ENCODE data around the gene ABHD12.

Gene ABHD12
- long read RNA-seq, transcript ABHD12-201 (13 exons, 2,117 nt): major isoform, 224 of 262 reads
- long read RNA-seq, partial matches to known transcripts: 10 of 262 reads
- long read RNA-seq, other reads (novel, unspliced or antisense): 27 of 262 reads

GRCh38 chr20:25390538-25391528, at the start of gene ABHD12:
Gene ABHD12 (minus strand): TSS chr20:25390835. CDS start chr20:25390703, 132 bp downstream.
- no peaks in the 10 kb centered on the region for H3K27me3 ChIP-seq (ENCODE audit: insufficient read depth, poor library complexity, severe bottlenecking)
- TF ChIP-seq REST (IDR thresholded peaks at IDR 0.05; ENCODE audit: insufficient replicate concordance, low read depth): peak; percentile 28
- TF ChIP-seq POLR2AphosphoS5 (IDR thresholded peaks at IDR 0.05; ENCODE audit: low read depth): peak; percentile 94
- peak; percentile 7; the same call in 1 of the 2 replicates for TF ChIP-seq SPI1 (IDR thresholded peaks at IDR 0.05; ENCODE audit: borderline replicate concordance, low read depth)
- no peak for TF ChIP-seq CTCF (IDR thresholded peaks at IDR 0.05; ENCODE audit: insufficient read depth, low read length)
- TF ChIP-seq GABPA (IDR thresholded peaks at IDR 0.05; ENCODE audit: low read depth): 0 out of 2 replicates have a peak, but pooled peaks have one; percentile 40
- H3K27ac ChIP-seq (replicated peaks): peak within 1 kb of the TSS; percentile 84
- H3K4me3 ChIP-seq (replicated peaks; ENCODE audit: insufficient read depth, low read length): peak within 1 kb of the TSS; percentile 96
- DNase-seq (ENCODE audit: low read depth in 1 of 2, low spot score in 1 of 2): peak; percentile 79 to 97

GRCh38 chr20:25439328-25439727, 48.7 kb upstream of the ABHD12 start:
- no peak overlapping the region for H3K27ac ChIP-seq (replicated peaks)
- no peak for TF ChIP-seq GABPA (IDR thresholded peaks at IDR 0.05; ENCODE audit: low read depth)
- TF ChIP-seq SPI1 (IDR thresholded peaks at IDR 0.05; ENCODE audit: borderline replicate concordance, low read depth): peak; percentile 85
- no peak overlapping the region for H3K4me3 ChIP-seq (replicated peaks; ENCODE audit: insufficient read depth, low read length)
- DNase-seq (ENCODE audit: low read depth in 1 of 2, low spot score in 1 of 2): peak; percentile 4 to 30
- no peaks in the 10 kb centered on the region for H3K27me3 ChIP-seq (ENCODE audit: insufficient read depth, poor library complexity, severe bottlenecking)

GRCh38 chr20:25437153-25437581, 46.5 kb upstream of the ABHD12 start:
- Histone ChIP-seq H3K27ac (replicated peaks) (no peak overlapping the region), H3K4me3 (replicated peaks; ENCODE audit: insufficient read depth, low read length) (no peak overlapping the region), H3K27me3 (ENCODE audit: insufficient read depth, poor library complexity, severe bottlenecking) (no peaks in the 10 kb centered on the region)
- TF ChIP-seq POLR2AphosphoS5 (IDR thresholded peaks at IDR 0.05; ENCODE audit: low read depth) (no peak), SPI1 (IDR thresholded peaks at IDR 0.05; ENCODE audit: borderline replicate concordance, low read depth) (no peak), REST (IDR thresholded peaks at IDR 0.05; ENCODE audit: insufficient replicate concordance, low read depth) (no peak), CTCF (IDR thresholded peaks at IDR 0.05; ENCODE audit: insufficient read depth, low read length) (no peak), GABPA (IDR thresholded peaks at IDR 0.05; ENCODE audit: low read depth) (no peak)
- DNase-seq (ENCODE audit: low read depth in 1 of 2, low spot score in 1 of 2): no peak

GRCh38 chr20:25424536-25424935, 33.9 kb upstream of the ABHD12 start:
- Histone ChIP-seq H3K27ac (replicated peaks) (no peak overlapping the region), H3K4me3 (replicated peaks; ENCODE audit: insufficient read depth, low read length) (no peak overlapping the region), H3K27me3 (ENCODE audit: insufficient read depth, poor library complexity, severe bottlenecking) (no peaks in the 10 kb centered on the region)
- TF ChIP-seq CTCF (IDR thresholded peaks at IDR 0.05; ENCODE audit: insufficient read depth, low read length) (no peak), GABPA (IDR thresholded peaks at IDR 0.05; ENCODE audit: low read depth) (no peak), SPI1 (IDR thresholded peaks at IDR 0.05; ENCODE audit: borderline replicate concordance, low read depth) (no peak), POLR2AphosphoS5 (IDR thresholded peaks at IDR 0.05; ENCODE audit: low read depth) (no peak), REST (IDR thresholded peaks at IDR 0.05; ENCODE audit: insufficient replicate concordance, low read depth) (no peak)
- no peak for DNase-seq (ENCODE audit: low read depth in 1 of 2, low spot score in 1 of 2)
